ENCODE results near the gene NAALADL2. TPM values are rescaled to one million over a fixed set of nuclear protein-coding genes. Genes with fewer than 3 reads are reported as not detected.

Gene NAALADL2
- total RNA-seq, 1 donor from 2014 or later = 2.9 TPM

- DNase-seq (ENCODE audit: low read depth) = no peak
- H3K4me3 ChIP-seq (ENCODE audit: low read depth, low read length) = no peak overlapping the region
- TF ChIP-seq CTCF (conservative IDR thresholded peaks at IDR 0.05; ENCODE audit: low read depth, low read length) = no peak
Measured at GRCh38 chr3:174931473-174932353, 72.6 kb downstream of the NAALADL2 start.

GRCh38 chr3:174936590-174936989 is 77.5 kb downstream of the NAALADL2 start:
- no peak for TF ChIP-seq CTCF (conservative IDR thresholded peaks at IDR 0.05; ENCODE audit: low read depth, low read length)
- H3K4me3 ChIP-seq (ENCODE audit: low read depth, low read length) = no peak overlapping the region
- DNase-seq (ENCODE audit: low read depth) = no peak

- DNase-seq (ENCODE audit: low read depth) = no peak
- no peak overlapping the region for H3K4me3 ChIP-seq (ENCODE audit: low read depth, low read length)
- no peak for TF ChIP-seq CTCF (conservative IDR thresholded peaks at IDR 0.05; ENCODE audit: low read depth, low read length)
Measured at GRCh38 chr3:174937478-174937877, 78.3 kb downstream of the NAALADL2 start.

- TF ChIP-seq CTCF (conservative IDR thresholded peaks at IDR 0.05; ENCODE audit: low read depth, low read length) = no peak
- no peak overlapping the region for H3K4me3 ChIP-seq (ENCODE audit: low read depth, low read length)
- no peak for DNase-seq (ENCODE audit: low read depth)
Measured at GRCh38 chr3:174938102-174938501, 79.0 kb downstream of the NAALADL2 start.

- TF ChIP-seq CTCF (conservative IDR thresholded peaks at IDR 0.05; ENCODE audit: low read depth, low read length) = no peak
- no peak overlapping the region for H3K4me3 ChIP-seq (ENCODE audit: low read depth, low read length)
- DNase-seq (ENCODE audit: low read depth) = no peak
Measured at GRCh38 chr3:174940151-174940550, 81.0 kb downstream of the NAALADL2 start.

GRCh38 chr3:174945276-174945675 is 86.1 kb downstream of the NAALADL2 start:
- H3K4me3 ChIP-seq (ENCODE audit: low read depth, low read length) = no peak overlapping the region
- DNase-seq (ENCODE audit: low read depth) = no peak
- TF ChIP-seq CTCF (conservative IDR thresholded peaks at IDR 0.05; ENCODE audit: low read depth, low read length) = no peak

GRCh38 chr3:174945951-174946350 is 86.8 kb downstream of the NAALADL2 start:
- no peak overlapping the region for H3K4me3 ChIP-seq (ENCODE audit: low read depth, low read length)
- no peak for TF ChIP-seq CTCF (conservative IDR thresholded peaks at IDR 0.05; ENCODE audit: low read depth, low read length)
- DNase-seq (ENCODE audit: low read depth) = no peak

All from epithelial cell of proximal tubule (primary cell).